22Rv1 (cell line): ENCODE data around the gene DNAH2.
A peak's percentile ranks its signal among the peaks of the same experiment; 100 is the strongest.

ENCODE experiments used
- H3K27ac ChIP-seq: fragments of 450-650 bp; 2 replicates; pipeline ENCODE4 v1.5.1; 2017
- CTCF ChIP-seq: fragments of 450-650 bp; IDR thresholded peaks from 2 replicates; pipeline ENCODE4 v1.5.1; 2017; ENCODE audit warnings: mild to moderate bottlenecking
- ZFX ChIP-seq: fragments of 450-650 bp; IDR thresholded peaks from 2 replicates; pipeline ENCODE4 v1.6.1; 2017; ENCODE audit warnings: antibody characterized with exemption, borderline replicate concordance

Gene DNAH2

GRCh38 chr17:7846765-7847661, 129.5 kb downstream of the DNAH2 start:
- H3K27ac ChIP-seq, result peak overlapping the region; percentile 99; the same call in 1 of the 2 replicates
- TF ChIP-seq CTCF (no peak), ZFX (no peak)

GRCh38 chr17:7848131-7848579, 130.6 kb downstream of the DNAH2 start:
- TF ChIP-seq CTCF, result no peak
- TF ChIP-seq ZFX, result no peak
- H3K27ac ChIP-seq, result 0 out of 2 replicates have a peak overlapping the region, but pooled peaks have one; percentile 7

GRCh38 chr17:7848739-7849129, 131.2 kb downstream of the DNAH2 start:
- TF ChIP-seq CTCF (no peak), ZFX (no peak)
- H3K27ac ChIP-seq, result peak overlapping the region; percentile 98

GRCh38 chr17:7849130-7849750, 131.7 kb downstream of the DNAH2 start:
- H3K27ac ChIP-seq, result peak overlapping the region; percentile 98
- TF ChIP-seq ZFX, result no peak
- no peak for TF ChIP-seq CTCF

GRCh38 chr17:7849751-7850504, 132.4 kb downstream of the DNAH2 start:
- peak overlapping the region; percentile 98 for H3K27ac ChIP-seq
- TF ChIP-seq ZFX, result no peak
- TF ChIP-seq CTCF, result no peak

GRCh38 chr17:7850701-7851437, 133.3 kb downstream of the DNAH2 start:
- TF ChIP-seq CTCF (no peak), ZFX (no peak)

More at GRCh38 chr17:7850701-7851437, 133.3 kb downstream of the DNAH2 start:
- H3K27ac ChIP-seq, result peak overlapping the region; percentile 98
